Activated T-cell treated with anti-CD3 and anti-CD28 coated beads, Interleukin-2, amount 50 U/mL, for 48 hours (primary cell): ENCODE results near the gene CTNNA2.

Experiments
- DNase-seq, 2 experiments: peaks; one replicate each; pipeline ENCODE4 v3.0.0-alpha.2; 2020

Gene CTNNA2

DNA sequence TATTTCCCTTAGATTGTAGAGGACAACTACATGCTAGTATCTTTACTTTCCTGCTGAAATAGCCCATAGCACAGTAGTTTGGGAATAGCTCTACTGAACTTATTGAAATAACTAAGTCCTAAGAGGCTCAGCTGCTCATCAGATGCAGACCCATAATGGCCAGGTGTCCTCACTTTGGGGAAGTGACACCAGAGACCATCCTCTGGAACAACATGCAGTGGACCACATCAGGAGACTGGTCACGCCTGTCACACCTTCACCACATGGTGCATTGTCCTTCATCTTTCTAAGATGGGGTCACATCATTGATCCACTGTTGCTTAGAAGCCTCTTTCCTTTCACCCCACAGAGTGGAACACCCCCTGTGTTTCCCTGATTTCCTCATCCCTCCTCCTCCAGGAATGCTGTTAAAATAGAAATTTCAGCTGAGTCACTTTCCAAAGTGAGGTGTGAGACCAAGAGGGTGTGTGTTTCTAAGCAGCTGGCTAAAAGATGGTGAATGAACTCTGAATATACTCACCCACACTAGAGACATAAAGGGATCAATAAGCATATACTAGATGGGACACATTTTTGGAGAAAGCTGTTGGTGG lies 1006.9 kb downstream of the CTNNA2 start:
- no peak for DNase-seq

DNA sequence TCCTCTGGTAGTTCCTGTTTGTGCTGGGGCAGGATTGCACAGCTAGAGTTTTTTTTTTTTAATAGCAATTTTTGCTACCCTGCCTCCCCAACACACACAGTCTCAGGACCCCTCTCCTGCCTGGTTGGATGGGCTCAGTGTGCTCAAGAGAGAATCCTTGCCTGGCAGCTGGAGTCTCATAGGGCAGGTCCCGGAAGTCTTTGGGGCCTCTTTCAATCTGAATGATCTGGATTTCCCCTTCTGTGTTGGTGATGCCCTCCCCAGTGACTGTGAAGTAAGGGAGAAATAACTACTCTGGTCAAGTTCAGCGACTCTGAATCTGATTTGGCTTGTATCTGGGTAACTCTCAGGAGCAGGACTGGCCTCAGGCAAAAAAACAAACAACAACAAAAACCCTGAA lies 1012.3 kb downstream of the CTNNA2 start:
- DNase-seq = no peak

DNA sequence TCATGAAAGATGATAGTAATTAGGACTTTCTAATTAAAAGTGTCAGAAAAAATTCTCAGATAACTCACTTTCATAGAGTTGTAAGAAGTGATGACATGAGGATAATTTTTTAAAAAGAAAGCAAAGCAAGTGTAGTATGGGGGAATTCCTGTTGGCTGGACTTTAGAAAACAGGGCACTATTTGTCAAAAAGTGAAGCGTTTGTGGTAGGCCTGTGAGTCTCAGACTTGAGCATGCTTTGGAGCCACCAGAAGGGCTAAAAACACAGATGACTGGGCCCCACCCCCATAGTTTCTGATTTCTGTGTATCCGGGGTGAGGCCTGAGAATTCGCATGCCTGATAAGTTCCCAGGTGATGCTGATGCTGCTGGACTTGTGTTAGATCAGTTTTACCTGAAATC lies 1014.3 kb downstream of the CTNNA2 start:
- no peak for DNase-seq

DNA sequence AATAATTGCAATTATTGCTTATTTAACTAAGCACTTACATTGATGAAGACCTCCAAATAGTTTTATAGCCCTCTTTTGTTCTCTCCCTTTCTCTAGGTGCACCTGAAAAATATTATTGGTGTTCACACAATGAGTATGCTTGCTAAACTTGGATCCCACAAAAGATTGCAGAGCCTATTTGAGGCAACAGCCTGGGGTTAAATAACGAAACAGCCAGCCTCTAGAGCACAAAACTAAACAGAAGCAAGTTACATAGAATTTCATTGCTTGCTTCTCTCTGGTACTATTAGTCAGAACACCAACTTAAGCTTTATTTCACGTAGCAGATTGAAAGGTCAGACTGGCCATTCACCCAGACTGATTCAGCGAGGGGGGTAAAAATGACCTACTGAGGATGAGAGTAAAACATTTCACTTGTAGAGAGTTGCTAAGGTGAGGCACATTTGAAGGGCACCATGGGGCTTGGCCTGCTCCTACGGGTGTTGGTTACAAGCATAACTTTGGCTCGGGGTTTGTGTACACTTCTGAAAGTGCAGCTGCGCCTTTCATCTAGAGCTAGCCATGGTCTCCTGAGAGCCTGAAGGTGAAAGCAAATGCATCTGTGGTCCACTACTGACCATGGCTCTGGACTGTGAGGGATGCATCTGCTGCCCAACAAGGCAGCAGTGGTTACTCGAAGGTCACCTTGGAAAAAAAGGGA lies 1016.8 kb downstream of the CTNNA2 start:
- DNase-seq = no peak

DNA sequence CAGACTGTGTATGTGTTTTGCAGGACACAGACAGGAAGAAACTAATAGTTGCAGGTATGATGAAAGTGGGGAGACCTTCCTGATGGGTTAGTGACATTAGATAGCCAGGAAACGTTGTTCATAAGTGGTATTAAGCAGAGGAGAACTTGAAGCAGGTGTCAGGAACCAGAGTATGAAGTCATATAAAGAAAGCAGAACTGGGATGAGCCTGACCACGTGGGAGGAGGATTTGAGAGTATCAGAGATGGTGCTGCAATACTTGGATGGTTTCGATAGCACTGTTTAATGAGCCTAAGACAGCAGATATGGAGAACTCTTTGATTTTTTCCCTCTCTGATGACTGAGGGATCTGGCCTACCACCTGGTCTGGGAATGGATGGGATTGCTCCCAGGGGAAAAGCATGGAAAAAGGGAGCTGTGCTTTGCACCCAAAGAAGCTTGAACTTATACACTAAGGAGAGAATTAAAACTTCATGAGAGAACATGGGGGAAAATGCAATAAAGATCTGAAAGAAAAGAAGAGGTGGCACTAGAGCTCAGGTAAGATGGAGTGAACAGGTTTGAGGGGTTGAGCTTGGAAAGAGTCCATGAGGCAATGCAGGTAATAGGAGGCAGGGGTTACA lies 1017.7 kb downstream of the CTNNA2 start:
- no peak for DNase-seq

DNA sequence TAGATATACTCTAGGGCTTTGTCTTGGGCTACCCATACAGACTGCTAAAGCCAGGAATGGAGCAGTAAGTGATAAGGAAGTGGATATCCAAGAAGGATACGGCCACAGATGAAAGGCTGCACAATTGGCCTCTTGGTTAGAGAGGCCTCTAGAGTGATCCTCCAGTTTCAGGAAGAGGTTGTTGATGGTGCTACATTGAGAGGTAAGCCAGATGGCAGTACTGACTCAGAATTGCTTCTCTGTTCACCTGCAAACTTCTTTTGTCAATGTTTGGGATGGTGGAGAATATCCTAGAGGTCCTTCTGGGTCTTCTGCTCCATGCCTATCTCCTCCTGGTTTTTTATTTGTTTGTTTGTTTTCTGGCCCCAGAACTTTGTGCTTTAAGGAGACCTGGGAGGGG lies 1018.5 kb downstream of the CTNNA2 start:
- DNase-seq = no peak

DNA sequence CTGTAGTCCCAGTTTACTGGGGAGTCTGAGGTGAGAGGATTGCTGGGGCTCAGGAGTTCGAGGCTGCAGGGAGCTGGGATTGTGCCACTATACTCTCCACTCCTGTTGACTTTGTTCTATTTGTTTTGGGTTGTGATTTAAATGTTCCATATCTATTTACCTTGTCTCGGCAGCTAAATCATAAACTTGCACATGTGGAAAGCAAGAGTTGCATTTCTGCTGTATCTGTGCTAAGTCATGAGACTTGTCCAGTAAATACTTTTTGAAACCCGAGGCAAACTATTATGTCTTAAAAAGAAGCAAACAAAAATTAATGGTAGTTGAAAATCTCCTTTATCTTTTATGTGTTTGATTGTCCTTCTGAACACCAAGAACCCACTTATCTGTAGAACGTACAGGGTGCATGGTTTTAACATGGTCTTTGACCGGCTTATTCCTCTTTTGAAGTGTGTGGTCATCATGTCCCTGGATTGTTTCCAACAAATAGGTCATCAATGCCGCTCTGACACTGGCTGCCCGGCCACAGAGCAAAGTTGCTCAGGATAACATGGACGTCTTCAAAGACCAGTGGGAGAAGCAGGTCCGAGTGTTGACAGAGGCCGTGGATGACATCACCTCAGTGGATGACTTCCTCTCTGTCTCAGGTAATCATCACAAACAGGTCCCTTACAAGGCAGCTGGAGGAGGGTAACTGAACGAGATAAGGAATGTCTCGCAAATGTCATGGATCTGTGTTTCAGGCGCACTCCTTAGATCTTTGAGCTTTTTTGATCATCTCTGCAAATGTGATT lies 1032.8 kb downstream of the CTNNA2 start:
- no peak for DNase-seq

DNA sequence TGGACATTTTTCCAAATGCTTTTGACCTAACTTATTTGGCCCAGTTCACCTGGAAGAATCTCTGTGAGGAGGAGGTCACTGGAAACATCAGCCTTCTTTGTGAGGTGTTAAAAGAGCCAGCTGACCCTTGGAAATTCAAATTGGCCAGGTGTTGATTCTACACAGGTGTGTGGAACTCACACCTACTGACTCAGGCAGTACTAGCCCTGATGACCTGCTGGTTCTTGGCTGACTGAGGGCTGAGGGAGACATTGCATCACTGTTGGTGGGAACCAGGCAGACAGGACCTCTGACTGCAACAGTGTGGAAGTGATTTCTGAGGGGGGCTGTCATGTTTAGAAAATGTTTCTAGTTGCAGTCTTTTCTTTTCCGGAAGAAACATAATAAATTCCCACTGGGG lies 1033.9 kb downstream of the CTNNA2 start:
- no peak for DNase-seq

DNA sequence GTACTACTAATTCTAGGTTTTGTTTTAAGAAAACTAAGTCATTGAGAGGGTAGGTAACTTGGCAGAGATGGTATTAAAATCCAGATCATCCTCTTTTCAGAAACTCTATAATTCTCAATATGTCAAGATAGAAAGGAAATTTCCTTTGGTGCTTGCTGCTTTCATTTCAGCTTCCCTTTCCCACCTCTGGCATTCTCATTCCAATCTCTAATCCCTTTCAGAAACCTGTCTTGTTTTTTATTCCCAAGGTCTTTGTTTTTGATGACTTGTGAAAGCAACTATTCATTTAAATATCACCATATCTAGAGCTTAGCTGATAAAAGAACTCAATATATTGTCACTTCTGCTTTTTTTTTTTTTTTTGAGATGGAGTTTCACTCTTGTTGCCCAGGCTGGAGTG lies 1034.5 kb downstream of the CTNNA2 start:
- DNase-seq = no peak

DNA sequence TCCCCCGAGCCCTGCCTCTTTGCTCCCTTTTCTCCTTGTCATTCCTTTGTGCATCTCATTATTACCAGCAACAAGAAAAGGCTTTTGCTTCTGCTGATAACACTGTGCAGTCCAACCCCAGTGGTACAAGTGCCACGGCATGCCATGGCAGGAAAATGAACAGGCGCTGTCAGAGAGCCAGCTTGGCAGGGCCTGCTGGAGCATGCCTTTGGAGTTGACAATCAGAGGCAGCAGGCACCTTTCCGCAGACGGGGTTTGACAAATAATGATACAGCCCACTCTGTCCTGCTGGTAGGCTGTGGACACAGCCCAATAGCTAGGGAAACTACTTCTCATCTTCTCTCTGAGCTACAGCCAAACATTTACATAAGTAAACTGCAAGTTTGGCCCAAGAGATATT lies 1035.6 kb downstream of the CTNNA2 start:
- no peak for DNase-seq

DNA sequence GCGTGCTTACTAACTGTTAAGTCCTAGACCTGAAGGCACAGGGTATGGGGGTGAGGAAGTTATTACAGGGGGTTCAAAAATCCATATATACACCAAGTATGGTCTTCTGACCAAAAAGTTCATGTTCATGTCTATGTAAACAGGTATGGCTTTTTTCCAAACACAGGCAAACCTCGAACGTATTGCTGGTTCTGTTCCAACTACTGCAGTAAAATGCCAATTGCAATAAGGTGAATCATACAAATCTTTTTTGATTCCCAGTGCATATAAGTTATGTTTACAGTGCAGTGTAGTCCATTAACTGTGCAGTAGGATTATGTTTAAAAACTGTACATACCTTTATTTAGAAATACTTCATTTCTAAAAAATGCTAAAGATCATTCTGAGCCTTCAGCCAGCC lies 1037.0 kb downstream of the CTNNA2 start:
- DNase-seq = no peak

DNA sequence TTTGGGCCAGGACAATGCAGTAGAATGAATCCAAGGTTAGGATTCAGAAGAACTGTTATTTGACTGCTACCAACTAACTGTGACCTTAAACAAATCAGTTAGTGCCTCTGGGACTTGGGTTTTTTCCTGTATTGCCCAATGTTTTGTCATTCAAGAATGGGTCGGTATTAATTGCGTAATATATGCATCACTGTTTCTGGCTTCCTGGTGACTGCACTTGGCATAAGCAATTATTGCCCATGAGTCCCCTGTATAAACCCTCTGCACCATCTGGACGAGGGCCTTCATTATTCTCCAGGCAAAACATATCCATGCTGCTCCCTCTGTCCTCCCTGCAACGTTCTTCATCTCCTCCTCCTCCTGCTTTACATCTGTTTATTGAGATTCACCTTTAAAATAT lies 1047.5 kb downstream of the CTNNA2 start:
- DNase-seq = no peak

DNA sequence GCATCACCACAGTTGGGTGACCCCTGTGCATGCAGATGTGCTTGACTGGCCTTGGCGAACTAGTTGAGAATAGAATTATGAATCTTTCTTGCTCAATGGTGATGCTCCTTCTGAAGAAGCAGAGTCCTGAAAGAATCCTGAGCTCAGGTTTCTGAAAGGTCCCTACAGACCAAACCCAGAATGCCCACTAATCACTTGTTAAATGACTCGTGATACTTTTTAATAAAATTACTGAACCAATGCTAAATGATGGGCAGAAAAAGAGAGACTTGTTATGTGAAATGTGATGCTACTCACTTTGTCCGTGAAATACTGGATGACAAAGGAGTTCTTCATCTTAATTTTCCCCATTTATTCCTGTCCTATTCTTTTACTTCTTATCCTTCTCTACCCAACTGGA lies 1055.2 kb downstream of the CTNNA2 start:
- DNase-seq = no peak

DNA sequence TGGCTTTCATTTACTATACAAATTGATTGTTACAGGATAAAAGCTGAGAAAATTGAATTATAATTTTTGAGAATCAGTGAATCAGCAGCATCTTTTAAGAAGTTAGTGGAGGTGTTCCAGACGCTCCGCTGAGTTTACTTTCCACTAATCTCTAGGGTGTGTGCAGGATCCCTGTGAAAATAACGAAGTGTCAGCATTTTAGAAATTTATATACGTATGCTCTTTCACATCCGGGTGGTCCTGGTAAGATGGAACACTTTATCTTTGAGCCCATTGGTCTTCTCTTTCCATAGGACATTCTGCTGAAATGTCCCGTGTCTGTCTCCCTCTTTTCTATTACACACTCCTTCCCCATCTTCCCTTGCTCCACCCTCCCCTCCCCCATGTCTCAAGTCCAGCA lies 1060.3 kb downstream of the CTNNA2 start:
- no peak for DNase-seq

DNA sequence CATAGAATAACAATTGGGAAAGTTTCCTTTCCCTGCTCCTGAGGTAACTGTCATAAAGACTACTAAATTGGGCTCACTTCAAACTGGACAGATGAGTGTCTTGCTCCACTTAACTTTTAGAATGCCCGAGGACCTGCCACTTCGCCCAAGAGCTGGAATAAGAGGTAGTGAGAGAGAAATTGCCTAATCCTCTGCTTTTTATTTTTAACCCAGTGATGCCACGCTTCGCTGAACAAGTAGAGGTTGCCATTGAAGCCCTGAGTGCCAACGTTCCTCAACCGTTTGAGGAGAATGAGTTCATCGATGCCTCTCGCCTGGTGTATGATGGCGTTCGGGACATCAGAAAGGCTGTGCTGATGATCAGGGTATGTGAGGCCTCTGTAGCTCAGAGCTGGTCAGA lies 1061.1 kb downstream of the CTNNA2 start:
- no peak for DNase-seq

DNA sequence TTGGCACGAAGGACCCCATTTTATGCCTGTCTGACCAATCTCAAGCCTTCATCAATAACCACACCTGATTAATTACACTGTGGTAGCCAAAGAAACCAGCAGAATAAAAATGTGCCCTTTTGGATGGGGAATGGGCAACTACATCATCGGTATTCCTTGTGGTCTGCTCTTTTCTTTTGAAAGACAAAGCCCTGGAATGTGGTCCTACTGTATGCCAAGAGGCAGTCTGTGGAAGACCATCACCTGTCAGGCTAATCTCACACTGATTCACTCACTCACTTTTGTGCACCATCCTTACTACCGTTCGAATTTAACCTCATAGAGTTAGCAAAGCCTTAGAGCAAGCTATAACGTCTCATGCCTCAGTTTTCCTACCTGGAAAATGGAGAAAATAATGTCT lies 1066.9 kb downstream of the CTNNA2 start:
- no peak for DNase-seq

DNA sequence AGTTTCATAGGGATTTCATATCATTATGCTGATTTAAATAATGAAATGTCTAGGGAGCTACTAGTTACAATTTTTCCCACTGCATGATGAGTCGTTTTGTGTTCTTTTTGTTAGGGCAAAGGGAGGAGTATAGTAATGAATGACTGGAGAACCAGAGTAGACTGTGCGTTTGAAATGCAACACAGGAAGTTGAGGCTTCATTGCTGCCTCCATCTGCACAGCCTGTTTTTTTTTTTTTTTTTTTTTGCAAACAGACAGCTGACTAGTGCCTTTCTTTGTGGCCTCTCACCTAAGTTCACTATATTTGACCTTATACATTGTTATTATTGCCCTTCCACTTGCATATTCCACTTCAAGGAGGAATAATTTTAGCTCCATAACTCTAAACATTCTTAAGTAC lies 1078.4 kb downstream of the CTNNA2 start:
- DNase-seq = no peak

DNA sequence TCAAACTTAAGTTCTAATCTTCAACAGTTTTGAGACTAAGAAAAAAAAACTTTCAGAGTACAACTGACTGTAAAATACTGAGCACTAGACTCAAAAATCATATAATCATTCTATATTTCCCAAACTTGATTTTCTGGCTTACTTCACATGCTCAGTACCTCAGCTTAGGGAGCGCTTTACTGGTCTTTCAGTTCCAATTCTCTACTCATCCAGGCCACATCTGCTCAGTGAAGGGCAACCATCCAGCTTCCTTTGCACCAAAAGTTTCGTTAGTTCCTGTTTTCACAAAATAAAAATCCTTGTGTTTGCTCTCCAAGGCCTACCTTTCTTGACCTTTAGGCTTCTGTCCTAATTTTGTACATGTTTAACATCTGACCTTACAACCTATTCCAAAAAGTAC lies 1079.3 kb downstream of the CTNNA2 start:
- DNase-seq = no peak

DNA sequence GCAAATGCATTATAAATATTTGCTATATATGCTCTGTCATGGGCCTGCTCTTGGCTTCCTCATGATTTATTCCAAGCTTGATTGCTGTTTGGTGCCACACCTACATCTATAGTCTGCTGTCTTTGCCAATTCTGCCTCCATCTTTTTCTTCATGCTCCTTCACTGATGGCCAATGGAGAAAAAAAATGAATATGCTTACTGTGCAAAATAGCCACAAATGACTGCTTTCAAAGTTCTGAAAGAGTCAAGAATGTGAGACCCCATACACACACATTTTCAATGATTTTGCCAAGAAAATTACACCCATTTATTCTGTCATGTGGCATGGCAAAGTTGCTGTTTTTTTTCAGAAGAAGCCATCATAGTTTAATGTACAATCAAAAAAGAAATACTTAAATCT lies 1097.3 kb downstream of the CTNNA2 start:
- no peak for DNase-seq

DNA sequence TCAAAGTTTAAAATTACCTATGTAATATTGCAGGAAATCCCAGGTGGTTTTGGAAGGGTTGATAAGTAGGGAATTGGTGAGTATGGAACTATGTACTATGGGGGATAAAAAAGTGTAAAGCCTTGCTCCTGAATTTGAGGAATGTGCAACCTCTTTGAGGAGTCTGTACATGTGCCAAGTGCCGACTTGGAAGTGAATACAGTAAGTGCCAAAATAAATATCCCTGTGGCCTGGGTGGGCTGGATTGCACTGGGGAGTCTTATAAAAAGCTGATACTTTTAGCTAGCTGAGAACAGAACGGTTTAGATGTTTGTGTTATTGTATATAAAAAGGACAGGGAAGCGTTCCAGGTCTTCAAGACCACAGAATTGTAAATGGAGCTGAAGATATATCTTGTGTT lies 1108.8 kb downstream of the CTNNA2 start:
- DNase-seq = no peak

DNA sequence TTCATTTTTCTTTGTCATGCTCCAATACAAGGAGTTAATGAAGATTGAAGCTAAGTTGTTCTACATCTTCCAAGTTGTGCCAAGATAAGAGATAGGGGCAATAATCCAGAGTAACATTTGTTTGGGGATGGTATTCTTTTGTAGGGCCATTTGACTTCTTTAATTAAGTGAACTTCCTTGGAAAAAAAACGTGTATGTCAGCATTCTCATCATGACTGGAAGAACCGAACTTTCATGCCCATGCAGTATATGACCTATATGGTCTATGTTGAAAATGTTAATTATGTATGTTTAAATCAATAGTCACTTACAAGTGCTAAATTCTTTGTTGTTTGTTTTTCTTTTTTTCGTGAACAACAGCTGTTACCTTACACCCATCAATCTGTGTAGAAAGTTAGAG lies 1111.2 kb downstream of the CTNNA2 start:
- DNase-seq = no peak

DNA sequence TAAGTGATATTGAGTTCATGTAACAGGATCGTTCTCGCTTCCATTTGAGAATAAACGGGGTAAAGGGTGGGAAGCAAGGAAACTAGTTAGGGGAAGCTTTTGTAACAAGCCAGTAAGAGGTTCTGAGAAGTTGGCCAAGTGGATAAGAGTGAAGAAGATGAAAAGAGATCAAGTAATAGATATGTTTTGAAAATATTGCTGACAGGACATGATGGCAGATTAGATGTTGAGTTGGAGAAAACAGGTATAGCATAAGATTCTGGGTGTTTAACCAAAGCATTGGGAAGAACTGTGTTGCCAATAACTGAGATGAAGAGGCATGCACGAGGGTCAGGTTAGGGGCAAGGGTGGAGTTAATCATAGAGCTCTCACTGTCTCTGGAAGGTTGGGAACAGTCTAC lies 1121.7 kb downstream of the CTNNA2 start:
- DNase-seq = no peak

DNA sequence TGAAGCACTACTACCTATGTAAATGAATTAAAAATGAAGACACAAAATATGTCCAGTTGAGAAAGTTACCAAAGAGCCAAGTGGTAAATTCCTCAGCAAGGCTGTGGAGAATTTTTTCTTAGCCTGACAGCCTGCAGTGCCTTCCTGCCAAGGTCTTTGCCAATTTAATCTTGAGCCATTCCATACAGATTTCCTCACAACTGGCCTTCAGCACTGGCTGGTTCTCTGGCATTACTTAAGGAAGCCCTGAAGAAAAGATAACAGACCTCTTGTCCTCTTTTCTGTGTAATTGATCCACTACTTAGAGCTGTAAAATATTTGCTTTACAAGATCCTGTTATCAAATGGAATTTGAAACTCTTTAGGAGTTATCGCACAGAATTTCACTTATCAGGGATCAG lies 1125.9 kb downstream of the CTNNA2 start:
- DNase-seq = no peak

DNA sequence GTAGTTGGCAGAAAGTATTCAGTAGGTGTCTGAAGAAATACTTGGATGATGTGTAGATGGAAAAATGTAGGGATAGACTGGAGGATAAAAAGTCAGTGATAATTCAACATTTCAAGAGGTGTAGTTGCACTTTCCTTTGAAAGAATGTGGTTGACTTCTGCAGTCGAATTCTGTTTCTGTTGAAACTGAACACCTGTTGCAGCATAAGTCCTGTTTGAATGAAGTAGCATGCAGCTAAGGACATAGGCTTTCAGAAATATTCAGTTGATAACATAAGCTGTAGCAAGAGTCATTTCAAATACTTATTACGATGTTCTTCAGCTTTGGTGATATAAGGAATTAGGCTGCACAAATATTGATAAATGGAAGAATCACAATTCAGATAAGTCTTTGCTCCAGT lies 1129.6 kb downstream of the CTNNA2 start:
- no peak for DNase-seq
